ENCODE results near the gene IZUMO1.

GRCh38 chr19:48755084-48755641, 8.5 kb upstream of the IZUMO1 start, which contains the start of gene FGF21:
- TF ChIP-seq POLR2A (IDR thresholded peaks at IDR 0.05) (no peak), CTCF (IDR thresholded peaks at IDR 0.05) (no peak)

All from uterus (tissue), 2 donors.